Caco-2 (cell line): Measurements from ENCODE around the gene SYT7. TPM values are rescaled to one million over a fixed set of nuclear protein-coding genes. Genes with fewer than 3 reads are reported as not detected.
A peak's percentile ranks its signal among the peaks of the same experiment; 100 is the strongest.

ENCODE experiments used
- BruUV-seq: library from RNA; stranded (reverse); fragments of 400-500 nt; replicated peaks from 2 replicates; lab custom pipeline; 2021; lab: Mats Ljungman, UMichigan
- CTCF ChIA-PET: fragments of 300-600 bp; sonication (Branson Sonifier 250); formaldehyde crosslinking; loops from one replicate; lab custom pipeline; 2022; ENCODE audit warnings: antibody characterized with exemption; lab: Charles Lee
- POLR2A ChIA-PET: fragments of 300-600 bp; sonication (Branson Sonifier 250); formaldehyde crosslinking; loops from one replicate; lab custom pipeline; 2022; ENCODE audit warnings: antibody characterized with exemption; lab: Charles Lee
- DNase-seq, 2 experiments: peaks; one replicate each; pipeline versions ENCODE4 v3.0.0 to v3.0.0-alpha.2; 2020 to 2022
- H3K27me3 ChIP-seq: replicated peaks from 2 replicates; pipeline ENCODE4 v1.6.0; 2011; ENCODE audit warnings: low read length; ENCODE audit not compliant: control insufficient read depth, insufficient read depth
- H3K36me3 ChIP-seq: 2 replicates; pipeline ENCODE4 v1.5.1; 2011; ENCODE audit warnings: low read length; ENCODE audit not compliant: control insufficient read depth, insufficient read depth
- H3K4me1 ChIP-seq: fragments of 250-450 bp; sonication (Bioruptor Pico); 2 replicates; pipeline ENCODE4 v1.5.1; 2020; ENCODE audit warnings: mild to moderate bottlenecking
- H3K4me3 ChIP-seq: 2 replicates; pipeline ENCODE4 v1.5.1; 2011; ENCODE audit warnings: low read depth, mild to moderate bottlenecking, control low read depth, low read length
- H3K9me3 ChIP-seq: fragments of 250-450 bp; sonication (Bioruptor Pico); 2 replicates; pipeline ENCODE4 v1.5.1; 2020; ENCODE audit warnings: mild to moderate bottlenecking, moderate library complexity
- H3K27ac Mint-ChIP-seq: one replicate; pipeline ENCODE4 v1.8.0; 2022; ENCODE audit warnings: mixed read lengths; ENCODE audit not compliant: unreplicated experiment
- H3K27me3 Mint-ChIP-seq: one replicate; pipeline ENCODE4 v1.8.0; 2022; ENCODE audit warnings: mixed read lengths; ENCODE audit not compliant: insufficient read depth, unreplicated experiment
- H3K36me3 Mint-ChIP-seq: one replicate; pipeline ENCODE4 v1.8.0; 2022; ENCODE audit warnings: mild to moderate bottlenecking, mixed read lengths; ENCODE audit not compliant: insufficient read depth, unreplicated experiment
- H3K4me1 Mint-ChIP-seq: one replicate; pipeline ENCODE4 v1.8.0; 2022; ENCODE audit warnings: low read depth, mixed read lengths; ENCODE audit not compliant: unreplicated experiment
- H3K4me3 Mint-ChIP-seq: one replicate; pipeline ENCODE4 v1.8.0; 2022; ENCODE audit warnings: mild to moderate bottlenecking, moderate library complexity, mixed read lengths; ENCODE audit not compliant: unreplicated experiment
- H3K9me3 Mint-ChIP-seq: one replicate; pipeline ENCODE4 v1.8.0; 2022; ENCODE audit warnings: mixed read lengths; ENCODE audit not compliant: unreplicated experiment
- CTCF ChIP-seq, 2 experiments: fragments of 200-600 bp in 1 of 2; IDR thresholded peaks; 1 replicate in 1 of 2; 2 replicates in 1 of 2; pipeline versions ENCODE4 v1.5.1 to v1.8.0; 2011 to 2022; ENCODE audit warnings: antibody characterized with exemption in 1 of 2, control low read depth in 1 of 2, inconsistent platforms in 1 of 2, low read depth in 1 of 2, low read length in 1 of 2, mild to moderate bottlenecking in 1 of 2, moderate library complexity in 1 of 2; ENCODE audit not compliant: insufficient read depth in 1 of 2, severe bottlenecking in 1 of 2, unreplicated experiment in 1 of 2
- intact Hi-C: fragments of 100-400 bp; cut with micrococcal nuclease; formaldehyde crosslinking; loops from one replicate; pipeline ENCODE4 v1.10.0; 2022; ENCODE audit not compliant: unreplicated experiment
- total RNA-seq: library from RNA; stranded (reverse); gene quantifications from 2 replicates; pipeline ENCODE4 v1.2.3, GENCODE V29; 2022

Gene SYT7
- total RNA-seq, 1 experiment from 2014 or later: 33.5 TPM

DNA sequence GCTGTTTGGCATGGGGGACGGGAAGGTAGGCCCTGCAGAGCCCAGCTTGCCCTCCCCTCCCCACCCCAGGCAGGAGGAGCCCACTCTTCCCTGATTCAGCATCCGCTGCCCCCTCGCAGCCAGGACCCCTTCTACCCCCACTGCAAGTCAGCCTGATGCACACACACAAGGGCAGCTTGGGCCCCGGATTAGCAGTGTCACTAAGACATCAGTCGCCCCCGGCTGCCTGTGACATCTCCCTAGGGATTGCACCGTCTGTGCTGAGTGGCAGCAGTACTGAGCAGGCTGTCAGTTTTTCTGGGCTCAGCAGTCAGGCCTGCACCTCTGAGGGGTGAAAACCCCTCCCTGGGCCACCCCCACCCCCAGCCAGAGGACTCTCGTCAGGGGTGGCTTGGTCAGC lies 30.4 kb upstream of the SYT7 start:
- CTCF ChIA-PET: no interaction called here

DNA sequence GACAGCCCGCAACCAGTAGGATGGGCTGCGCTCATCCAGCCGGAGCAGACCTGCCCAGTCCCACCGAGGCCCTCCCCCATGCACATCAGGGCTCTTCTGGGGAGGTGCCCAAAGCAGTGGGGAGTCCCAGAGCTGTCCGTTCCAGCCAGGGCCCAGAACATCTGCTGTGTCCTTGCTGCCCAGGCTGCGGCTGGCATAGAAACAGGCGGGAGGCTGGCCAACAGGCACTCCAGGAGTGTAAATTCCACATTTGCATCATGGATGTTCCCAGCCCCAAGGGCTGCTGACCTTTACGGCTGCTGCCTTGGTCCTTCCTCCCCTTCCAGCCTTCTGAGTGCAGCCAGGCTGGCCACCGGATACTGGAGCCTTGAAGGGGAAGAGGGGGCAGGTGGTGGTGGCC lies 30.0 kb upstream of the SYT7 start:
- H3K4me1 ChIP-seq: peaks cover 37% of the 10 kb centered on the region

More for the DNA sequence above, 30.4 kb upstream of the SYT7 start:
- Mint-ChIP-seq H3K36me3 (peaks cover 5% of the 10 kb centered on the region), H3K4me3 (no peak overlapping the region), H3K27ac (no peak overlapping the region), H3K4me1 (peaks cover 22% of the 10 kb centered on the region), H3K27me3 (no peaks in the 10 kb centered on the region), H3K9me3 (no peaks in the 10 kb centered on the region)
- BruUV-seq: no TSS peak
- peaks cover 37% of the 10 kb centered on the region for H3K4me1 ChIP-seq
- no peaks in the 10 kb centered on the region for H3K27me3 ChIP-seq
- H3K9me3 ChIP-seq: no peaks in the 10 kb centered on the region; the same call in 1 of the 2 replicates
- POLR2A ChIA-PET: no interaction called here
- H3K4me3 ChIP-seq: no peak overlapping the region
- H3K36me3 ChIP-seq: no peaks in the 10 kb centered on the region
- intact Hi-C loops: no loop called here
- TF ChIP-seq CTCF (IDR thresholded peaks at IDR 0.05; ENCODE audit: insufficient read depth in 1 of 2, low read depth in 1 of 2, low read length in 1 of 2, severe bottlenecking in 1 of 2, unreplicated experiment in 1 of 2): no peak
- DNase-seq: no peak

GRCh38 chr11:61609980-61610366 lies 29.1 kb upstream of the SYT7 start:
- intact Hi-C loops: loop anchor here (1.0 to 2.0 kb wide), 5 partner anchors 9 to 43 kb away; partner anchors contain the start of gene SYT7
- H3K36me3 Mint-ChIP-seq: peaks cover 5% of the 10 kb centered on the region

More for the DNA sequence above, 30.0 kb upstream of the SYT7 start:
- Mint-ChIP-seq H3K27ac (no peak overlapping the region), H3K27me3 (no peaks in the 10 kb centered on the region), H3K4me1 (peaks cover 22% of the 10 kb centered on the region), H3K4me3 (no peak overlapping the region), H3K9me3 (no peaks in the 10 kb centered on the region), H3K36me3 (peaks cover 5% of the 10 kb centered on the region)
- Histone ChIP-seq H3K4me3 (no peak overlapping the region), H3K27me3 (no peaks in the 10 kb centered on the region), H3K36me3 (no peaks in the 10 kb centered on the region), H3K9me3 (no peaks in the 10 kb centered on the region; the same call in 1 of the 2 replicates)
- TF ChIP-seq CTCF (IDR thresholded peaks at IDR 0.05; ENCODE audit: insufficient read depth in 1 of 2, low read depth in 1 of 2, low read length in 1 of 2, severe bottlenecking in 1 of 2, unreplicated experiment in 1 of 2): no peak
- intact Hi-C loops: loop anchor here (1.0 kb wide), 2 partner anchors 10 to 44 kb away; no protein-coding TSS in a partner anchor
- no peak for DNase-seq
- CTCF ChIA-PET: interaction anchor here (0.9 to 1.5 kb wide), 2 partner anchors 9 to 44 kb away, joined by 3 read pairs; no protein-coding TSS in a partner anchor
- POLR2A ChIA-PET: no interaction called here
- BruUV-seq: no TSS peak

More at GRCh38 chr11:61609980-61610366, 29.1 kb upstream of the SYT7 start:
- BruUV-seq: no TSS peak
- H3K4me3 ChIP-seq: no peak overlapping the region
- no peaks in the 10 kb centered on the region for H3K27me3 ChIP-seq
- Mint-ChIP-seq H3K4me1 (peaks cover 22% of the 10 kb centered on the region), H3K4me3 (peak overlapping the region; percentile 61), H3K9me3 (no peaks in the 10 kb centered on the region), H3K27ac (peak overlapping the region; percentile 71), H3K27me3 (no peaks in the 10 kb centered on the region)
- no peaks in the 10 kb centered on the region for H3K36me3 ChIP-seq
- no peaks in the 10 kb centered on the region; the same call in 1 of the 2 replicates for H3K9me3 ChIP-seq
- CTCF ChIA-PET: interaction anchor here (0.6 to 1.5 kb wide), 8 partner anchors 9 to 43 kb away, joined by 3 to 7 read pairs (median 3); no protein-coding TSS in a partner anchor
- POLR2A ChIA-PET: no interaction called here
- peak in 1 of 2 experiments; percentile 25 for TF ChIP-seq CTCF (IDR thresholded peaks at IDR 0.05; ENCODE audit: insufficient read depth in 1 of 2, low read depth in 1 of 2, low read length in 1 of 2, severe bottlenecking in 1 of 2, unreplicated experiment in 1 of 2)
- peak; percentile 68 to 71 for DNase-seq
- H3K4me1 ChIP-seq: peaks cover 37% of the 10 kb centered on the region
